Fibroblast of skin of left quadriceps (primary cell): ENCODE results near the gene PLEKHA8.
"Not testable (repeated sequence)": the region's sequence is repeated elsewhere in the genome, so short reads cannot be mapped to it uniquely, and the experiment has no call there.

Experiments used
- DNase-seq, 2 experiments: peaks; one replicate each; pipeline ENCODE4 v3.0.0-alpha.2; 2013; ENCODE audit warnings: low read depth in 2 of 2

PLEKHA8 gene

GRCh38 chr7:30062587-30062986, 34.4 kb downstream of the PLEKHA8 start:
- DNase-seq, result peak in 1 of 2 experiments; percentile 32

GRCh38 chr7:30065746-30066145, 37.5 kb downstream of the PLEKHA8 start:
- DNase-seq, result no peak

GRCh38 chr7:30066687-30067086, 38.5 kb downstream of the PLEKHA8 start:
- no peak for DNase-seq

- DNase-seq, result peak; percentile 86 to 88
Observed at GRCh38 chr7:30068117-30068516, 39.9 kb downstream of the PLEKHA8 start.

- DNase-seq, result no peak
Observed at GRCh38 chr7:30069096-30069867, 41.1 kb downstream of the PLEKHA8 start.

GRCh38 chr7:30070052-30070451, 41.8 kb downstream of the PLEKHA8 start:
- no peak for DNase-seq

- no peak for DNase-seq
Observed at GRCh38 chr7:30072735-30073134, 44.5 kb downstream of the PLEKHA8 start.

GRCh38 chr7:30074422-30075030, 46.3 kb downstream of the PLEKHA8 start:
- peak; percentile 20 to 23 for DNase-seq

- no peak for DNase-seq
Observed at GRCh38 chr7:30076411-30076810, 48.2 kb downstream of the PLEKHA8 start.

- no peak for DNase-seq
Observed at GRCh38 chr7:30078280-30078679, 50.1 kb downstream of the PLEKHA8 start.

- no peak for DNase-seq
Observed at GRCh38 chr7:30079880-30080279, 51.7 kb downstream of the PLEKHA8 start.

GRCh38 chr7:30080818-30081217, 52.6 kb downstream of the PLEKHA8 start:
- DNase-seq, result no peak

GRCh38 chr7:30082686-30083085, 54.5 kb downstream of the PLEKHA8 start:
- DNase-seq, result no peak

- no peak for DNase-seq
Observed at GRCh38 chr7:30083334-30083733, 55.1 kb downstream of the PLEKHA8 start.

- DNase-seq, result no peak
Observed at GRCh38 chr7:30084212-30084611, 56.0 kb downstream of the PLEKHA8 start.

- DNase-seq, result no peak
Observed at GRCh38 chr7:30086529-30086928, 58.3 kb downstream of the PLEKHA8 start.

- no peak for DNase-seq
Observed at GRCh38 chr7:30087371-30087770, 59.2 kb downstream of the PLEKHA8 start.

GRCh38 chr7:30088362-30088761, 60.1 kb downstream of the PLEKHA8 start:
- DNase-seq, result no peak

- DNase-seq, result no peak
Observed at GRCh38 chr7:30090111-30090510, 61.9 kb downstream of the PLEKHA8 start.

- peak; percentile 65 to 68 for DNase-seq
Observed at GRCh38 chr7:30091491-30091912, 63.3 kb downstream of the PLEKHA8 start.

GRCh38 chr7:30091987-30092386, 63.8 kb downstream of the PLEKHA8 start:
- no peak for DNase-seq

GRCh38 chr7:30093420-30093952, 65.3 kb downstream of the PLEKHA8 start:
- no peak for DNase-seq

- not testable (repeated sequence) for DNase-seq
Observed at GRCh38 chr7:30098599-30098998, 70.4 kb downstream of the PLEKHA8 start.
